Stimulated activated CD4-positive, alpha-beta T cell treated with anti-CD3 and anti-CD28 coated beads, Interleukin-2, amount 100 ng/mL, for 4 hours (primary cell): ENCODE results near the gene GALNT15.
A peak's percentile ranks its signal among the peaks of the same experiment; 100 is the strongest.

ENCODE experiments used
- DNase-seq: peaks from one replicate; pipeline ENCODE4 v3.0.0-alpha.2; 2020; ENCODE audit warnings: low read depth

Gene GALNT15

GRCh38 chr3:16227566-16227965 lies 53.1 kb downstream of the GALNT15 start:
- DNase-seq, result no peak

DNA sequence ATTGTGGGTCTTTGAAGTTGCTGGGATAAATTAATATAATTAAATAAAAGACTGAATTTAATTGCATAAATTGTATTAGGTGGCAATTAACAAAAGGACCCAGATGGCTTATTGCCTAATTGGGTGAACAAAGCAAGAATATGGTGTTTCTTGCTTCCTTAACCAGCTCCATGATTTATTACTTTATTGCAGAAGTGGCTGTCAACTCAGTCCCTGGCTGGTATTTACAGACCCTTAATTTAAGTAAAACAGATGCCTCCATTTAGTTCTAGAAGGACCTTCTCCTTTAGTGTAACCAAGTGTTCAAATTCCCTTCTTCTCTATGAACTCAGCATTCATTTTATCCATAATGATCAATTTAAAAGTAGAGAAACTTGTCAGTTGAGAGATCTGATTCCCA lies 55.2 kb downstream of the GALNT15 start:
- no peak for DNase-seq

DNA sequence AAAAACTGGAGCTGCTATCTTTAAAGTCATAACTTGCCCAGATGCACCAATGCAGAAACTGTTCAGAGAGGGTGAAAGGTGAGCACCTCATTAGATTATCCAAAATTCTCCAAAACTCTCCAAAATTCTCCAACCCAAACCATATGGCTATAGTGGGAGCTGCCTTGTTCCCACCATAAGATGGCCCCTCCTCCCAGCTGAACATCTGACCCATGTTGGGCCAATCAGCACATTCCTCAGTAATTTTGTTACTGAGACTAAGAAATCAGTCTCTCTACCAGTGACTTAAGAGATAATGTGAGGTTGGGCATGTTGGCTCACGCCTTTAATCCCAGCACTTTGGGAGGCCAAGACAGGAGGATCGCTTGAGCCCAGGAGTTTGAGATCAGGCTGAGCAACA lies 57.5 kb downstream of the GALNT15 start:
- DNase-seq, result no peak

- DNase-seq, result no peak
These were observed 59.3 kb downstream of the GALNT15 start for GRCh38 chr3:16233806-16234205.

GRCh38 chr3:16234281-16234680 lies 59.8 kb downstream of the GALNT15 start:
- no peak for DNase-seq

GRCh38 chr3:16236030-16236639 lies 61.7 kb downstream of the GALNT15 start:
- DNase-seq, result no peak

- no peak for DNase-seq
These were observed 62.4 kb downstream of the GALNT15 start for GRCh38 chr3:16236856-16237393.

DNA sequence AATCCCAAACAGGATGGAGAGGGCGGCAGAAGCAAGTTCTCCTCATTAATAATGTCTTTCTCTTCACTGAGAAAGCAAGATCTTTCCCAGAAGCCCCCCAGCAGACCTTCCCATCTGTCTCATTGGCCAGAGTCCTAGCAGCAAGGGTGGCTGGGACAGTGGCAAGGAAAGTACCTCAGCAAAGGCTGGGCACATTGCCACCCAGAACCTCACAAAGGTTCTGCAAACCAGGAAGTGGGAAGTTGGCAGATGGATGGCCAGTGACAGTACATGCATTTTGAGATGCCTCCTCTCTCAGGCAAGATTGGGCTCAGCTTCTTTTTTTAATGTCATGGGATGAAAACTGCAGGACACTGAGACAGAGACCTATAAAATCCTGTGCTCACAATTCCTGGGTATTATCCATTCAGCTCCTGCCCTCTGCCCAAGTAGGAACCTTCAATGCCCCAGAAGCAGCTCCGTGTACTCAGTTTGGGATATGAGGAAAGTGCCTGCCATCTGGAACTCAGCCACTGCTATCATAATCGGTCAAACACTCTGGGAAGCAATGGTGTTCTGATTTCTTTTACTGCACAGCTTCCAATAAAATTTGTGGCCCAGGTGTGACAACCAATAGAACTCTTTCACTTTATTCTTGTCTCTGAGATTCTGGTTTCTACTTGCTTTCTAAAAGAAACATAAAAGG lies 64.7 kb downstream of the GALNT15 start:
- no peak for DNase-seq

DNA sequence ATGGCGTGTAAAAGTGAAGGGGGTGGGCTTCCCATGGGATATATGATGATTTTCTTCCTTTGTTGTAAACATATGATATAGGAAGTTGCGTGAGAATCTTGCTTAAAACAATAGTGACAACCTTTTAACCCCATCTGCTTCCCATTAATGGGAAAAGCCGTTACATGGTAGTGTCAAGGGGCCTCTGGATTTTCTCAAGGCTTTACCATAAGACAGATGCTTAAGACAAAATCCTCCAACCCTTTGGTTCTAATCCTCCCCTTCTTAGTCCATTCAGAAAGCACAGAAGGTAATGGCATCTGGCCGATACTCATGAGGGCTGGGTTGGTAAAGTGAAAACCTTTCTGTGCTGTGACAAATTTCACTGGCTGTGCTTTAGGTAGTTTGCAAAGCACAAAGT lies 65.3 kb downstream of the GALNT15 start:
- no peak for DNase-seq

- DNase-seq, result no peak
These were observed 65.9 kb downstream of the GALNT15 start for GRCh38 chr3:16240229-16241023.

- no peak for DNase-seq
These were observed 66.7 kb downstream of the GALNT15 start for GRCh38 chr3:16241225-16241624.

DNA sequence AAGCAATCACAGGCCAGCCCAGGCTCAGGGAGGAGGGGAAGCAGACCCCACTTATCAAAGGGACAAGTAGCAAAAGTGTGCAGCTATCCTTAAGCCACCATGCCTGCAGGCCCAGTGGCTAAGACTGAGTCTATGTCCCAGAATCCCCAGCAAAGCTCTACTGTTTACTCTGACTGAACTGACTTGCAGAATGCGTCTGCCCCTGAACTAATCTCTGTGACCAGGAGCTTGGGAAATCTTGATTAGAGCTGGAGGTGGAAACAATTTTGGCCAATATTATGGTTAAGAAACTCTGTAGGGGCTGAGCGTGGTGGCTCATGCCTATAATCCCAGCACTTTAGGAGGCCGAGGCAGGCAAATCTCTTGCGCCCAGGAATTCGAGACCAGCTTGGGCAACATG lies 67.7 kb downstream of the GALNT15 start:
- DNase-seq, result no peak

DNA sequence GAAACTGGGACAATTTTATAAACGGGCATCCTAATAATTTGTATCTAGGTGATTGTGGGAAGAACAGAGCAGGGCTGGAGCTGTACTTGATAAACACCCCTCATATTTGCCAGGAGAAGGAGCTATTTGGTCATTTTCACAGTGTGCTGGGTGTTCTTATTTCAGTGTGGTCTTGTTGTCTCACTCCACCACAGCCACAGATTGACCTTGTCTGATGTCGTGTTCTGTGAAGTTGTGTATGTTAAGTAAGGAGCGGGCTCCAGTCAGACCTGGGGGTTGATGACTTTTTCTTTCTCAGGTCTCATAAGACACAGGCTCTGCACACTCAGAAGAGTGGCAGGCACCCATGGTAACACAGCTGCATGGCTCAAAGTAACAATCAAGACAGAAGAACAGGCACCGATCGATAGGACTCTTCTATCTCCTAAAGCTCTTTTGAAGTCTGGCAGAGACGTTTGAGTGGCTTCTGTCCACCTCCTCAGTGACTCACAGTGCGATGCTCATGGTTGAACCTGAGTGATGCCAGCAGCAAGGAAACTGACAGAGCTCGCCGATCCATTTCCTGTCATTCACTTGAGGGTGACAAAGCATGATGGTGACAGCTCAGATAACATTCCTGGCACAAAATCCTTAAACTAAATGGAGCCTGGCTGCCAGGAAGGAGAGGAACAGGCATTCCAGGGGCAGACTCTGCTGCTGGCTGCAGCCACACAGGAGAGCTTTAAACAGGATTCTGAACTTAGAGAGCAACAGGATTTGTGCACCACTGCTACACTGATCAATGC lies 69.4 kb downstream of the GALNT15 start:
- no peak for DNase-seq

- no peak for DNase-seq
These were observed 71.1 kb downstream of the GALNT15 start for GRCh38 chr3:16245609-16246008.

DNA sequence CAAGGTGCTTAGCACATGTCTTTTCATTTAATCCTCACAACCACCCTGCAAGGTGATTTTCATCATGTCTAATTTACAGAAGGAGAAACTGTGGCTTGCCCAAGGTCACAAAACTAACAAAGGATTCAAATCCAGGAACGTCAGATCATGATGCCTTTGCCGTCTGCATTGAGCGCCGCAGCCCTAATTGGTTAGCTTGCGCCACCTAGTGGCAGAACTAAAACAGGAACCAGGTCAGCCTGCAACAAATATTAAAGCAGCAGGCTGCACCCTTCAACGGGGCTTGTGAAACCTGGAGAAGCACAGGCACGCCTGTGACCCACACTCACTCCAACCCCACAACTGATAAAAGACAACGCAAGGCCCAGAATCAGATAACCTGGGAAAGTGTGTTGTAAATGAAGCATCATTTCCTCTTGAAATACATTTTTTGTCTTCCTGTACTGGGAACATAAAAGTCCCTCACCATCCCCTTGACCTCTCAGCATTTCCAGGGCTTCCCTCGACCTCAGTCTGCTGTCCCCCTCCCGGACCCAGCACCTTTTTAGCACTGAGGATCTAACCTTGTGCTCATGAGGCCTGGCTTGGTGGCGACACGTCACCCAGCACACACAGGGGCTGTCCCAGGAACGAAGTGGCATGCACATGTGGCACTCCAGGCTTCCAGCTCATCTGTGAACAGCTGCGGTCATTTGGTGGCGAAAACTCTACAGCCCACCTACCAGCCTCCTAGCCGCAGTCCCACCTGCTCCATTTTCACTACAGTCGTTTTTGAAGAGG lies 73.0 kb downstream of the GALNT15 start:
- DNase-seq, result peak; percentile 58

- no peak for DNase-seq
These were observed 74.1 kb downstream of the GALNT15 start for GRCh38 chr3:16248556-16248955.

DNA sequence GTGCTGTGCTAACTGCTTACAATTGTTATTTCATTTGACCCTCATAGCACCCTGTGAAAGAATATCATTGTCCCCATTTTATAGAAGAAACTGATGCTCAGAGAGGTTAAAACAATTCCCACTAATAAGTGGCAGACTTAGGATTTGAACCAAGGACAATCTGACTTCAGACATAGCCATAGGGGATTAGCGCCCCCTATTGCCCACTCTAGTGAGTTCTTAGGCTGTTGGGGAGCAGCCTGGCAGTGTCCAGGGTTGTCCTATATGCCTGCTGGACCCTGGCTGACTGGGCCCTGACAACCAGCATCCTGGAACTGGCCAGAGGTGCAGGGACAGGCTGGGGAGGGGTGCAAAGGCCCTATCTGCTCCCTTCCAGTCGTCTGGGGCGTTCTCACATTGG lies 74.9 kb downstream of the GALNT15 start:
- DNase-seq, result no peak

DNA sequence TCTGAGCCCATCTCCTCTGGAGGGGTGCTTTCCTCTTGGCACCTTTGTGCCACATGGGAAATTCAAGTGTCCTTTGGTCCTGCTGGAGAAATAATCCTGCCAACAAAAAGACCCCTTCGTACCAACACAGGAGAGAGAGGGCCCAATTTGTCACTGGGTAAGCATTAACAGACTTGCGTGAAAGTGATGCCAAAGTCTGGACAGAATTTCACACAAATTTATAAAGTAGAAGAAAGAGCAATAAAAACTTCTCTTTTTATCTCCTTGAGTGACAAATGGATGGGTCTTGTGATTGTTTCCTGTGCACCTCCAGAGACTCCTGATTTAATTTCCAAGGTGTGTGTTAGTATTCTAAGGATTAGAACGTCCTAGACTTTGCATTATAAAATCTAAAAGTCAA lies 75.4 kb downstream of the GALNT15 start:
- no peak for DNase-seq

- no peak for DNase-seq
These were observed 77.0 kb downstream of the GALNT15 start for GRCh38 chr3:16251316-16252085.

DNA sequence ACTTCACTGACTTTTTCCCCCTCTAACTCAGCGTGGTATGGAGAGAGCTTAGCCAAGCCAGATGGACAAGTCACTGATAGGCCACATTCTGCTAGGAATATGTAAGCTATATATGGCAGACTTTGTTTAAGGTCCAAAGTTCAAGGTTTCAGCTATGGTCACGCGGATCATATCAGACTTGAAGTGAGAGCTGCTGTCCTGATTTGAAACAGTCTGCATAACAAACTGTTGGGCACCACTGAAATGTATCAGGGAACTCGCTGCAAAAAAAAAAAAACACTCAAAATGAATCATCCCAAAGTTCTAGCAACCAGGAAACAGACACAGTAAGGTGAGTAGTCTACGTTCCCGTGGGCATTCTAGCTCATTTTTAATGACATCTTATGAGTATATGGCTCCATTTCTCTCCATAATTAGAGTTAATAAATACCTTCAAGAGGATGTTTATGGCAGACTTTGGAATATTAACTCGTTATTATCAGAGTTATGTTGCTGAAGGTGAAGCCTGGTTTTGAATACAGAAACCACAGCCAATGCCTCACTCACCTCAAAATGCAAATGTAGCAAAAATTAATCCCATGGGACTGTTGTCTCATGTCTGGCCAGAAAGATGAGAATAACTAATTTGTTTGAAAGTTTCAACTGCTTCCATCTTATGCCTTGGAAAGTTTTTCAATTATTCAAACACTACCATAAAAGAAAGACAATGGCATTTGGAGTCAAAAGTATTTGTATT lies 77.9 kb downstream of the GALNT15 start:
- DNase-seq, result no peak
